WERI-Rb-1 (cell line): ENCODE measurements around the gene RAB40B.

Experiments used
- DNase-seq: peaks from one replicate; pipeline ENCODE4 v3.0.0-alpha.2; 2020
- H3K27ac ChIP-seq: fragments of 250-450 bp; sonication (Bioruptor Pico); 2 replicates; pipeline ENCODE4 v1.5.1; 2020; ENCODE audit warnings: mild to moderate bottlenecking, moderate library complexity
- H3K27me3 ChIP-seq: fragments of 250-450 bp; sonication (Bioruptor Pico); 2 replicates; pipeline ENCODE4 v1.5.1; 2021; ENCODE audit warnings: mild to moderate bottlenecking, low read depth, moderate library complexity; ENCODE audit not compliant: insufficient read depth, severe bottlenecking
- H3K36me3 ChIP-seq: fragments of 250-450 bp; sonication (Bioruptor Pico); 2 replicates; pipeline ENCODE4 v1.5.1; 2020; ENCODE audit warnings: mild to moderate bottlenecking, moderate library complexity
- H3K4me3 ChIP-seq: 2 replicates; pipeline ENCODE4 v1.5.1; 2011; ENCODE audit warnings: low read depth, mild to moderate bottlenecking, control low read depth, low read length
- H3K9me3 ChIP-seq: fragments of 250-450 bp; sonication (Bioruptor Pico); 2 replicates; pipeline ENCODE4 v1.5.1; 2021; ENCODE audit warnings: mild to moderate bottlenecking, moderate library complexity; ENCODE audit not compliant: severe bottlenecking
- TF ChIP-seq, protein P1 (sequence below): IDR thresholded peaks from 2 replicates; pipeline ENCODE4 v1.5.1; 2011; ENCODE audit warnings: low read depth, mild to moderate bottlenecking, control low read depth, inconsistent platforms, low read length

The RAB40B gene

DNA sequence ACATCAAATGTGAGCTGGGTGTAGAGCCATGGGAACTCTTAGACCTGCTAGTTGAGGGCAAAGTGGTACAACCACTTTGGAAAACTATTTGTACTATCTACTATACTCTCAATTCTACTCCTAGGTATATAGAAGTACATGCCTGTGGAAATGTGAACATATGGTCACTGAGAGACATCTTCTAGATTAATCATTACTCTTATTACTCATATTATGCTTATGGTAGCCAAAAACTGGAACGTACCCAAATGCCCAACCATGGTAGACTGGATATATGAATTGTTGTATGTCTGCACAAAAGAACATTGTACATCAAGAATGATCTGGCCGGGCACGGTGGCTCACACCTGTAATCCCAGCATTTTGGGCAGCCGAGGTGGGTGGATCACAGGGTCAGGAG is 53.0 kb downstream of the RAB40B start:
- TF ChIP-seq, protein P1, sequence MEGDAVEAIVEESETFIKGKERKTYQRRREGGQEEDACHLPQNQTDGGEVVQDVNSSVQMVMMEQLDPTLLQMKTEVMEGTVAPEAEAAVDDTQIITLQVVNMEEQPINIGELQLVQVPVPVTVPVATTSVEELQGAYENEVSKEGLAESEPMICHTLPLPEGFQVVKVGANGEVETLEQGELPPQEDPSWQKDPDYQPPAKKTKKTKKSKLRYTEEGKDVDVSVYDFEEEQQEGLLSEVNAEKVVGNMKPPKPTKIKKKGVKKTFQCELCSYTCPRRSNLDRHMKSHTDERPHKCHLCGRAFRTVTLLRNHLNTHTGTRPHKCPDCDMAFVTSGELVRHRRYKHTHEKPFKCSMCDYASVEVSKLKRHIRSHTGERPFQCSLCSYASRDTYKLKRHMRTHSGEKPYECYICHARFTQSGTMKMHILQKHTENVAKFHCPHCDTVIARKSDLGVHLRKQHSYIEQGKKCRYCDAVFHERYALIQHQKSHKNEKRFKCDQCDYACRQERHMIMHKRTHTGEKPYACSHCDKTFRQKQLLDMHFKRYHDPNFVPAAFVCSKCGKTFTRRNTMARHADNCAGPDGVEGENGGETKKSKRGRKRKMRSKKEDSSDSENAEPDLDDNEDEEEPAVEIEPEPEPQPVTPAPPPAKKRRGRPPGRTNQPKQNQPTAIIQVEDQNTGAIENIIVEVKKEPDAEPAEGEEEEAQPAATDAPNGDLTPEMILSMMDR = no peak
- no peak for DNase-seq
- Histone ChIP-seq H3K9me3 (no peaks in the 10 kb centered on the region), H3K27ac (no peak overlapping the region), H3K4me3 (no peak overlapping the region), H3K27me3 (no peaks in the 10 kb centered on the region), H3K36me3 (peaks cover 55% of the 10 kb centered on the region)

DNA sequence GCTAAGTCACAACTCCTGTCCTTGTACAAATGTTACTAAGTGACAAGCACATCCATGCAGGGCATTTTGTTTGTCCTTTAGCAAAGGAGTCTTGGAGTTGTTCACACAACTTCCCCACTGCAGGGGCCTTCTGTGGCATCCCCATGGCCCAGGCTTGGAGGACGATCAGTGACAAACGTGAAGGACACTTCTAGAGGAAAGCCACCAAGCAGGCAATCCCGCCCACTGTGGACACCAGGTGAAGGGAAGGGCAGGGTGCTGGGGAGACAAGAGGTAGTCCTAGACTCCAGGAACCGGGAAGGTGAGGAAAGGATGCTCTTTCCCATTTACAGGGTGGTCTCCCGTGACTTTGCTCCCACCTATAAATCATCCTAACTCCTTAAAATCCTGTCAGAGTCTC is 54.4 kb downstream of the RAB40B start:
- Histone ChIP-seq H3K9me3 (no peaks in the 10 kb centered on the region), H3K27ac (no peak overlapping the region), H3K4me3 (no peak overlapping the region), H3K36me3 (peaks cover 67% of the 10 kb centered on the region), H3K27me3 (no peaks in the 10 kb centered on the region)
- TF ChIP-seq, protein P1 = no peak
- no peak for DNase-seq

DNA sequence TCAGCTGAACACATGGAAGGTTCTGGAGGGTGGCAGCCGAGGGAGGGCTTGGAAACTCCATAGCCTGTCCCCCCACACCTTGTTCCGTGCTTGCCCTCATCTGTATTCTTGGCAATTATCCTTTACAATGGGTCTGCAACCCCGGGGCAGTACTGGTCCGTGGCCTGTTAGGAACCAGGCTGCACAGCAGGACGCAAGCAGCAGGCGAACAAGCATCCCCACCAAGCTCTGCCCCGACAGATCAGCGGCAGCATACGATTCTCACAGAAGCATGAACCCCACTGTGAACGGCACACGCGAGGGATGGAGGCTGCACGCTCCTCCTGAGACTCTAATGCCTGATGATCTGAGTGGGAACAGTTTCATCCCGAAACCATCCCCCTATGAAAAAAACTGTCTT is 56.5 kb downstream of the RAB40B start:
- Histone ChIP-seq H3K4me3 (no peak overlapping the region), H3K27ac (no peak overlapping the region), H3K36me3 (peaks cover 77% of the 10 kb centered on the region), H3K9me3 (no peaks in the 10 kb centered on the region), H3K27me3 (no peaks in the 10 kb centered on the region)
- TF ChIP-seq, protein P1 = no peak
- no peak for DNase-seq

DNA sequence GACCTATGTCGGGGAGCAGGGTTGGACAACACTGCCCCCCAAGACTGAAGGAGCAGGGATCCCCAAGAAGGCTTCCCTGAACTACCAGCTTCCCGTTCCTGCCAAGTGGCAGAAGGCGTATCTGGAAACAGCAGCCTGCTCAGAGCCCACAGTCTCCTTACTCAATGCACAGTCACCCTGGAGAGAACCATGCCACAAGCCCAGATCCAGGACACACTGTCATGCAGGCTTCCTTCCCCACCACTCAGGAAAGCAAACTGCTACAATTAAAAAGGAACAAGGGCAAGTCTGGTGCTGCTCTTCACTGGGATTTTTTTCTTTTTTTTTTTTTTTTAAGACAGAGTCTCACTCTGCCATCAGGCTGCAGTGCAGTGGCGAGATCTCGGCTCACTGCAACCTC is 58.5 kb downstream of the RAB40B start:
- H3K27ac ChIP-seq = no peak overlapping the region

DNA sequence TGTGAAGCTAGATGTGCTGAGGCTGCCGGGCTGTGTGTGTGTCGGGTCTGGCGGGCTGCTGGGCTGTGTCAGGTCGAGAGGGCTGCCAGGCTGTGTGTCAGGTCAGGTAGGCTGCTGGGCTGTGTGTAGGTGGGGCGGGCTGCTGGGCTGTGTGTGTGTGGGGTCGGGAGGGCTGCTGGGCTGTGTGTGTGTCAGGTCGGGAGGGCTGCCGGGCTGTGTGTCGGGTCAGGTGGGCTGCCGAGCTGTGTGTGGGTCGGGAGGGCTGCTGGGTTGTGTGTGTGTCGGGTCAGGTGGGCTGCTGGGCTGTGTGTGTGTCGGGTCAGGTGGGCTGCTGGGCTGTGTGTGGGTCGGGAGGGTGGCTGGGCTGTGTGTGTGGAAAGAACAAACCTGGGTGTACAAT is 58.9 kb downstream of the RAB40B start:
- Histone ChIP-seq H3K27me3 (no peaks in the 10 kb centered on the region), H3K4me3 (no peak overlapping the region), H3K9me3 (no peaks in the 10 kb centered on the region), H3K27ac (no peak overlapping the region), H3K36me3 (peaks cover 81% of the 10 kb centered on the region)
- no peak for DNase-seq
- TF ChIP-seq, protein P1 = no peak

More for the DNA sequence above, 58.5 kb downstream of the RAB40B start:
- H3K27me3 ChIP-seq = no peaks in the 10 kb centered on the region
- peaks cover 79% of the 10 kb centered on the region for H3K36me3 ChIP-seq
- no peak for DNase-seq
- H3K4me3 ChIP-seq = no peak overlapping the region
- H3K9me3 ChIP-seq = no peaks in the 10 kb centered on the region
- TF ChIP-seq, protein P1 = no peak

DNA sequence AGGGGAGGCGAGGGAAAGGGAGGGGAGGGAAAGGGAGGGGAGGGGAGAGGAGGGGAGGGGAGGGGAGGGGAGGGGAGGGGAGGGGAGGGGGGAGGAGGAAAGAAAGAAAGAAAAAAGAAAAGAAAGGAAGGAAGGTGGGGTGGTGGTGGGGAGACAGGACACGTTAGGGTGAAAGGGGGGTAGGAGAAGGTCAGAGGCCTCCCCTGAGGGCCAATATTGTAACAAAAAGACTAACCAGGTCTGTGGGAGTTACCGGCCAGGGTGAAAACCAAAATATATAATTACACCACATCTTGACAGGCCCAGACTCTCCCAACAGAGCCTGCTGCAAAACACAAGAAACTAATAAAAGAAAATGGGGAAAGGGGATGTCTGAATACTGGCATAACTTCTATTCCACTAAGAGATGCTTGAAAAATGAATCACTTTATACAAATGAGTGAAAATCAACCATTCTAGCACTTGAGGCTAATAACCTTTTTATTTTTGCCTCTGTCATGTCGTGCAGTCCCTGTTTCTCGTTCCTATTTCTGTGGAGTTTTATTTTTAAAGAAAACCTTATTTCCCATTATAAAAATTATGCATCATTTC is 60.2 kb downstream of the RAB40B start:
- DNase-seq = no peak
- Histone ChIP-seq H3K4me3 (no peak overlapping the region), H3K27me3 (no peaks in the 10 kb centered on the region), H3K27ac (no peak overlapping the region), H3K9me3 (no peaks in the 10 kb centered on the region), H3K36me3 (peaks cover 79% of the 10 kb centered on the region)
- TF ChIP-seq, protein P1 = no peak
